Activated CD4-positive, CD25-positive, alpha-beta regulatory T cell treated with anti-CD3 and anti-CD28 coated beads, Interleukin-2, amount 50 U/mL, for 72 hours (primary cell): ENCODE data around the gene SLC24A3.

Experiments
- DNase-seq: peaks from one replicate; pipeline ENCODE4 v3.0.0; 2021

SLC24A3 gene

GRCh38 chr20:19274001-19274400, 61.6 kb downstream of the SLC24A3 start:
- no peak for DNase-seq

GRCh38 chr20:19274412-19275015, 62.1 kb downstream of the SLC24A3 start:
- DNase-seq: no peak

- DNase-seq: no peak
These were observed 62.7 kb downstream of the SLC24A3 start for GRCh38 chr20:19275038-19275629.

- DNase-seq: no peak
These were observed 63.2 kb downstream of the SLC24A3 start for GRCh38 chr20:19275630-19276071.

DNA sequence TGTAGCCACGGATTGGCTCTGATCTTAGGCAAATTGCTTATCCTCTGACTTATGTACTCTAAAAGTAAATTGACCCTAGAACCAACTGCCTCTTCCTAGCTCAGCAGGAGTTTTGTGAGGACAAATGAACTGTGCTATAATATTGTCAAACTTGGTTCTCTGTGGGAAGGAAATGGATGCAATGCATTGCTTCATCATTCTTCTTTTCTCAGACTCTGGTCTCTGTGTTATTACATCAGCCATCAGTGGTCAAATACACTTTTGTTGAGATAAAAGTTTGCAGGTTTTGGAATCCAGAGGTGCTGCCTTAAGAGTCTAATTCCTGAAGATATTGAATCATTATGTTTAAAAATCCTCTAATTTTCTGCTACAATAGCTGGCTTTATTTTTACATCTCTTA, 64.9 kb downstream of the SLC24A3 start:
- no peak for DNase-seq

DNA sequence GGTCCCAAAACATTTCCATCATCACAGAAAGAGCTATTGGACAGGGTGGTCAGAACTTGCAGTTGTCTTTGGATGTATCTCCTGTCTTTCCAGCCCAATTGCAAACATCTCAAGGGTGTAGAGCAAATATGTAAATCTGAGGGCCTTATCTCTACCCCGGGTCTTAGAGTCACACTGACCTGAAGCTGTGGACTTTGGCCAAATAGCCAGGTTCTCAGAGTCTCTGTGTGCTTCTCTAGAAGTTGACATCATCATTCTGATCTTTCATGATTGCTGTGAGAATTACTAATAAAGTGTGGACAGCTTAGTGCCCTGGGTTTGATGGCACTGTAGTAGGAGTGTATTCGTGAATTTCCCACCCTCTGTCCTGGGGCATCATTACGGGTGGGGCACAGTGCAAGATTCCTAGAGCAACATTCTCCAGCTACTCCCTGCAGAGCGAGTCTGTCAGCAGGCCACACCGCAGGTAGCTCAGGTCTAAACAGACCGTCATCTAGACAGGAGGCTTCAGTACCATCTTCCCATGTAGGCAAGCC, 71.1 kb downstream of the SLC24A3 start:
- no peak for DNase-seq

DNA sequence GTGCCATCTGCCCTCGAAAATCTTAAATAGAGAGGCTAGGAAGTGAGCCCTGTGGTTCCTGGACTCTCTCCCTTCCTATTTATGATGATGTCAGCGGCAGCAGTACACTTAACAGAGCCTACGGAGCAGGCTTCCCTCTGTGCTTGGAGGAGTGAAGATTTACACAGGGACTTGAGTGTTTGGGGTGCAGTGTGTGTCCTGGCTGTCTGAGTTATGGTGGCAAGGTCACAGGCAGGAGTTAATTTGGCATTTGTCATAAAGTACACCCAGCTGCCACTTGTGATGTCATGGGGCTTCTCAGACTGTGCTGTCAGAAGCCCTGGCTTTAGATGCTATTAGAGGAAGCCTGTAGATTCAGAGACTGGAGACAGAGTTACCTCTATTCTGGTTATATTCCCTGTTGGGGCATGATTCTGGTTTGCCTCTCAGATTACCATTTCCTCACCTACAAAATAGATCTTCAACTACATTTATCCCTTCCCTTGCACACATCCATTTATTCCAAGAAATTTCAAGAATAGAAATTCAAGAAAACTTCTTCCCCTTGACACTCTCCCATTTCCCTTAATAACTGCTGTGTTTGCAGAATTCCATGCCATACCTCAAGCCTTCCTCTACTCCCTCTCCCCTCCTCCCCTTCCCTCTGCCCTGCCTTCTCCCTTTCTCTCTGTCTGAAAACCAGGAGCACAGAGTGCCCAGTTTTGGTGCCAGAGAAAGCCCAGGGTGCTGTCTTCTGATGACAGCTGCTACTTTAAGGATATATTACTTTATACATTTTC, 72.1 kb downstream of the SLC24A3 start:
- DNase-seq: no peak

DNA sequence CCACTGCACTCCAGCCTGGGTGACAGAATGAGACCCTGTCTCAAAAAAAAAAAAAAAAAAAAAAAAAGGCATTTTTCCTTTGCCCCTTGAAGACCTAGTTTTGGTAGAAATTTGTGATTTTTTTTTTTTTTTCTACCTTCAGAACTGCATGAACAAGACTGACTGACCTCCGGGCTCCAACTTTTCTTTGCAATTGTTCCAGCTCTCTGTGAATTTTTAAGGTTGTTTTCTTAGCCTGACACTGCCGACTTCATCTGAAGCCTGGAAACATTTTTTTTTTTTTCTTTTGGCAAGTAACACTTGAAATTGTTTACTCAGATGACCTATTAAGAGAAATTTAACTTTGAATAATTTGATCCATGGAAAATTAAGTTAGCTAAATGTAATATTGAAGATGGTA, 73.0 kb downstream of the SLC24A3 start:
- DNase-seq: no peak

GRCh38 chr20:19288061-19288460, 75.6 kb downstream of the SLC24A3 start:
- DNase-seq: no peak

DNA sequence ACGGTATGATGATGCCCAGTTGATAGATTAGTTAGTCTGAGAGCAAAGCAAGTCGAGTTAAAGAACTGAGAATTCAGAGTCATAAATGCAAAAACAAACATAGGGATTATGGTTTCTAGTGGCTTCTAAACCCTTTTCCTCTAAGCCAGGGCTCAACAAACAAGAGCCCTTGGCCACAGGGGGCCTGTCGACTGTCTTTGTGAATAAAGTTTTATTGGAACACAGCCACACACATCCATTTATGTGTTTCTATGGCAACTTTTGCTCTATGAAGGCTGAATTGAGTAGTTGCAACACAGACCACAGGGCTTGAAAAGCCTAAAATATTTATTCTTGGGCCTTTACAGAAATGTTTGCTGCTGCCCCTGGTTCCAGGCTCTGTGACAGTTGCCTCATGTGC, 76.2 kb downstream of the SLC24A3 start:
- no peak for DNase-seq

- DNase-seq: no peak
These were observed 77.0 kb downstream of the SLC24A3 start for GRCh38 chr20:19289451-19289850.

- no peak for DNase-seq
These were observed 78.8 kb downstream of the SLC24A3 start for GRCh38 chr20:19291024-19291817.

GRCh38 chr20:19291818-19292132, 79.3 kb downstream of the SLC24A3 start:
- DNase-seq: no peak

GRCh38 chr20:19292254-19292653, 79.8 kb downstream of the SLC24A3 start:
- DNase-seq: no peak

GRCh38 chr20:19295076-19295475, 82.6 kb downstream of the SLC24A3 start:
- DNase-seq: no peak

DNA sequence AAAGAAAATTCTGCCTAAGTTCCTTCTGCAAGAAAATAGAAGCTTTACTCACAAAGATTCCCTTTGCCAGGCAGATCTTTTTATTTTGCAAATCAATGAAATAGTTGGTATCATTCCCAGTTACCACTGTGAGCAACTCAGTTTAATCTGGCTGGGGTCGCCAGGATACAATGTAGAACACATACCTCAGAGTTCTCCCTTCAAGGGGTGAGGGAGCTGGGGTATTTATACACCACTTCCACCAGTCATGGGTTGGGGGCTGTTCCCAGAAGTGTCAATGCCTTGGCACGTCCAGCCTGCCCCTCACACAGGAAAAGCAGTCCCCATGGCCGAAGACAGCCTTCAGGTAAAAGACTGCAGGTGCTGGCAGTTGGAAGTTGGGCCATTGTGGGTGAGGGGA, 86.2 kb downstream of the SLC24A3 start:
- no peak for DNase-seq

- DNase-seq: no peak
These were observed 88.0 kb downstream of the SLC24A3 start for GRCh38 chr20:19300395-19300794.

- no peak for DNase-seq
These were observed 88.7 kb downstream of the SLC24A3 start for GRCh38 chr20:19301142-19301541.

- no peak for DNase-seq
These were observed 89.4 kb downstream of the SLC24A3 start for GRCh38 chr20:19301843-19302242.

GRCh38 chr20:19302714-19303113, 90.3 kb downstream of the SLC24A3 start:
- no peak for DNase-seq

DNA sequence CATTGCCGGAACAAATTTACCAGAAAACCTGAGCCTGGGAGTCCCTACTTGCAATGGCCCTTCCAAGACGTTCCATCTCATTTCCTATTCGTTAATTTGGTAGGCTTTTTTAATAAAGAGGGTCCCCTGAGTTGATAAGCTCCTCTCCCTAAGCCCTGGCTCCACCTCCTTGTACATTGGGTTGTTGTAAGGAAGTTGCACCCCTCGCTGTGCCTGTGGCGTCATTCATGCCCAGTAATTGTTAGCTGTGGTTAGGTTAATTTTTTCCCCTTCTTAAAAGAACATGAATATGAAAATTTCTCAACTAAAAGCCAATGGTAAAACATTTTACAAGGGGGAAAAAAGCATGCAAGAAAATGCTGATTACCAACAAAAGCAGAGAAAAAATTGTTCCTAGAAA, 91.9 kb downstream of the SLC24A3 start:
- no peak for DNase-seq

DNA sequence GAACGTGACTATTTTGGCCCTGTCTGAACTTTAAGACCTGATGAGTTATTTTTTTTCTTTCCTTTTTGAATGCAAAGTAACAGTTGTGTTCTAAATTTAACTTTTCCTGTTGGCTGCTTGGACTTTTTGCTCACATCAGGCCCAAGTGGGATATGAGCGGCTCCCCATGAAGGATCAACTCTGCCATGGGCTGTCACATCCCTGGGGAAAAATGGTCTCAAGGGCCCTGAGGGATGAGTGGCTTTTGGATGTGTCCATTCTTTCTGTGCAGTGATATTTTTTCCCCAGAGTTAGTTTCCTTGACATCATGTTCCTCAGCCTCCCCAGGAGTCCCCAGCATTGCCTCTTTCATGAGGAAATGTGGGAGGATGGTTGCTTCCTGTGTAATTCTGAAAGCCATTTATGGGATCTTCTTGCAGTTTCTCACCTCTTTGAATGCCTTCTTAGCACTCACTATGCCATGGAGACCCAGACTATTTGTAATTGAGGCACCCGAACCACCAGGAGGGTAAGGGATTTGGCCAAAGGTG, 92.5 kb downstream of the SLC24A3 start:
- no peak for DNase-seq

DNA sequence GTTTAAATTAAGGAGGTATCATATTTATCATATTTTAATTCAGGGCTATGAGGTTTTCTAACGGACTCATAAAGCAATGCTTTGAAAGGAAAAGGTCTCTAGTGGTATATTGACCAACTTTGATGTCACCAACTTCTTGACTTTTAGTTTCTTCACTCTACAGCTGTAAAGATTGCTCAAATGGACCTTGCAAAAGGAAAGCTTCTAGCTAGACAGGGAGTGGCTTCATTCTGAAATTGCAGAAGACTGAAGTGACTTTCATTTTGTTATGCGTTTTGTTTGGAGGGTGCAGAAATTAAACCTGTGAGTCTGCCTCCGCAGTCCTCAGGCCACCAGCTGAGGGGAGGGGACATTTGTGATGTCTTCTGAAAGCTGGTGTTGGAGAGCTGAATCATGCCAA, 95.7 kb downstream of the SLC24A3 start:
- DNase-seq: no peak
